ENCODE results near the gene PNLDC1. TPM values are rescaled to one million over a fixed set of nuclear protein-coding genes. Genes with fewer than 3 reads are reported as not detected.
A peak's percentile ranks its signal among the peaks of the same experiment; 100 is the strongest.

Gene PNLDC1
- total RNA-seq, 1 donor from 2014 or later: 0.26 TPM

DNA sequence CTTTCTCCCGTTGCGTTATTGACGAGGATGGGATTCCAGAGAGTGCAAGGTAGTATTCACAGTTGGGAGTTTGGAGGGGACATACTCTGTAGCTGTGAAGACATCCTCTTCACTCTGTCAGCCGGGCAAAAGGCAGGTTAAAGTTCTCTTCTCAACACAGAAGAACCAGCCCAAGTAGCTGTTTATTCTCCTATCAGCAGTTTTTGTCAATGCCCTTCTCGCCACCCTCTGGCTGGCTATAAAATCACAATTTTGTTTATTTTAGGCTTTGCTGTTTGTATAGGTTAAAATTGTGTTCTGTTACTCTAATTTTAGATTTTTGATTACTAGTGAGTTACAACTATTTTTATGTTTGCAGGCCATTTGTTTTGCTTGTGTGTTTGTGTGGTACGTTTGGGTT, 52.8 kb downstream of the PNLDC1 start:
- H3K4me3 ChIP-seq (ENCODE audit: low read depth, low read length): no peak overlapping the region
- no peak for FAIRE-seq
- DNase-seq (ENCODE audit: low read depth): peak; percentile 23

GRCh38 chr6:159853754-159854153, 53.7 kb downstream of the PNLDC1 start:
- no peak for TF ChIP-seq CTCF (IDR thresholded peaks at IDR 0.05; ENCODE audit: insufficient read depth, low read length, severe bottlenecking)
- no peaks in the 10 kb centered on the region for H3K36me3 ChIP-seq (ENCODE audit: control insufficient read depth, insufficient read depth, low read length)
- FAIRE-seq (no peak), DNase-seq (ENCODE audit: low read depth) (no peak)
- H3K27me3 ChIP-seq (ENCODE audit: control insufficient read depth, insufficient read depth, low read length): no peaks in the 10 kb centered on the region
- no peak overlapping the region for H3K4me3 ChIP-seq (ENCODE audit: low read depth, low read length)

More for the DNA sequence above, 52.8 kb downstream of the PNLDC1 start:
- no peaks in the 10 kb centered on the region for H3K36me3 ChIP-seq (ENCODE audit: control insufficient read depth, insufficient read depth, low read length)
- TF ChIP-seq CTCF (IDR thresholded peaks at IDR 0.05; ENCODE audit: insufficient read depth, low read length, severe bottlenecking): peak; percentile 39
- no peaks in the 10 kb centered on the region for H3K27me3 ChIP-seq (ENCODE audit: control insufficient read depth, insufficient read depth, low read length)

GRCh38 chr6:159854959-159855358, 54.9 kb downstream of the PNLDC1 start:
- no peaks in the 10 kb centered on the region for H3K27me3 ChIP-seq (ENCODE audit: control insufficient read depth, insufficient read depth, low read length)
- no peak for TF ChIP-seq CTCF (IDR thresholded peaks at IDR 0.05; ENCODE audit: insufficient read depth, low read length, severe bottlenecking)
- DNase-seq (ENCODE audit: low read depth) (no peak), FAIRE-seq (no peak)
- H3K36me3 ChIP-seq (ENCODE audit: control insufficient read depth, insufficient read depth, low read length): no peaks in the 10 kb centered on the region
- no peak overlapping the region for H3K4me3 ChIP-seq (ENCODE audit: low read depth, low read length)

- TF ChIP-seq CTCF (IDR thresholded peaks at IDR 0.05; ENCODE audit: insufficient read depth, low read length, severe bottlenecking): no peak
- FAIRE-seq (no peak), DNase-seq (ENCODE audit: low read depth) (no peak)
- Histone ChIP-seq H3K36me3 (ENCODE audit: control insufficient read depth, insufficient read depth, low read length) (no peaks in the 10 kb centered on the region), H3K27me3 (ENCODE audit: control insufficient read depth, insufficient read depth, low read length) (no peaks in the 10 kb centered on the region), H3K4me3 (ENCODE audit: low read depth, low read length) (no peak overlapping the region)
Observed at GRCh38 chr6:159858259-159858658, 58.2 kb downstream of the PNLDC1 start.

GRCh38 chr6:159860482-159860881, 60.4 kb downstream of the PNLDC1 start:
- no peak for TF ChIP-seq CTCF (IDR thresholded peaks at IDR 0.05; ENCODE audit: insufficient read depth, low read length, severe bottlenecking)
- H3K27me3 ChIP-seq (ENCODE audit: control insufficient read depth, insufficient read depth, low read length): no peaks in the 10 kb centered on the region
- H3K4me3 ChIP-seq (ENCODE audit: low read depth, low read length): no peak overlapping the region
- H3K36me3 ChIP-seq (ENCODE audit: control insufficient read depth, insufficient read depth, low read length): no peaks in the 10 kb centered on the region
- no peak for DNase-seq (ENCODE audit: low read depth)
- FAIRE-seq: no peak

- H3K4me3 ChIP-seq (ENCODE audit: low read depth, low read length): no peak overlapping the region
Observed at GRCh38 chr6:159862103-159862502, 62.0 kb downstream of the PNLDC1 start.

More at GRCh38 chr6:159862103-159862502, 62.0 kb downstream of the PNLDC1 start:
- FAIRE-seq: no peak
- H3K36me3 ChIP-seq (ENCODE audit: control insufficient read depth, insufficient read depth, low read length): no peaks in the 10 kb centered on the region
- no peak for DNase-seq (ENCODE audit: low read depth)
- TF ChIP-seq CTCF (IDR thresholded peaks at IDR 0.05; ENCODE audit: insufficient read depth, low read length, severe bottlenecking): no peak
- H3K27me3 ChIP-seq (ENCODE audit: control insufficient read depth, insufficient read depth, low read length): no peaks in the 10 kb centered on the region
